ENCODE results near the gene OCRL.

DNA sequence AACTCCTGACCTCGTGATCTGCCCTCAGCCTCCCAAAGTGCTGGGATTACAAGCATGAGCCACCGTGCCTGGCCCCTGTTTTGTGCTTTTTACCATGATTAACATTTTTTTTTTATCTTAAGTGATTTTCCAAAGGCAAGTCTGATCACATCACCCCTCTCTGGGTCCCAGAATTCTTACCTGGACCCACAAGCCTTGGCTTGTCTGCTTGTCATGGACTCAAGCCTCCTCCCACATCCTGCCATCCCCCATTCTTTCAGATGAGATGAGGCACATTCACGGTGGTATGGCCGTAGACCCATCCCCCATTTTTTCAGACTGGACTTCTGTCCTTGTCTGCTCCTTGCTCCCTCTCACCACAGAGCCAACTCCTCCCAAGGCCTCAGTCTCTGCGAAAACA lies 59.4 kb downstream of the OCRL start:
- TF ChIP-seq POLR2A (IDR thresholded peaks at IDR 0.05), result no peak
- TF ChIP-seq, protein P1, sequence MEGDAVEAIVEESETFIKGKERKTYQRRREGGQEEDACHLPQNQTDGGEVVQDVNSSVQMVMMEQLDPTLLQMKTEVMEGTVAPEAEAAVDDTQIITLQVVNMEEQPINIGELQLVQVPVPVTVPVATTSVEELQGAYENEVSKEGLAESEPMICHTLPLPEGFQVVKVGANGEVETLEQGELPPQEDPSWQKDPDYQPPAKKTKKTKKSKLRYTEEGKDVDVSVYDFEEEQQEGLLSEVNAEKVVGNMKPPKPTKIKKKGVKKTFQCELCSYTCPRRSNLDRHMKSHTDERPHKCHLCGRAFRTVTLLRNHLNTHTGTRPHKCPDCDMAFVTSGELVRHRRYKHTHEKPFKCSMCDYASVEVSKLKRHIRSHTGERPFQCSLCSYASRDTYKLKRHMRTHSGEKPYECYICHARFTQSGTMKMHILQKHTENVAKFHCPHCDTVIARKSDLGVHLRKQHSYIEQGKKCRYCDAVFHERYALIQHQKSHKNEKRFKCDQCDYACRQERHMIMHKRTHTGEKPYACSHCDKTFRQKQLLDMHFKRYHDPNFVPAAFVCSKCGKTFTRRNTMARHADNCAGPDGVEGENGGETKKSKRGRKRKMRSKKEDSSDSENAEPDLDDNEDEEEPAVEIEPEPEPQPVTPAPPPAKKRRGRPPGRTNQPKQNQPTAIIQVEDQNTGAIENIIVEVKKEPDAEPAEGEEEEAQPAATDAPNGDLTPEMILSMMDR (IDR thresholded peaks at IDR 0.05), result no peak
- no peak for TF ChIP-seq EP300 (IDR thresholded peaks at IDR 0.05)
